Measurements from ENCODE around the gene RHBDD3. TPM values are rescaled to one million over a fixed set of nuclear protein-coding genes. Genes with fewer than 3 reads are reported as not detected.
A peak's percentile ranks its signal among the peaks of the same experiment; 100 is the strongest.

The RHBDD3 gene
- total RNA-seq, 6 experiments from 2014 or later = 9.7 to 35.3 (median 14.7) TPM

DNA sequence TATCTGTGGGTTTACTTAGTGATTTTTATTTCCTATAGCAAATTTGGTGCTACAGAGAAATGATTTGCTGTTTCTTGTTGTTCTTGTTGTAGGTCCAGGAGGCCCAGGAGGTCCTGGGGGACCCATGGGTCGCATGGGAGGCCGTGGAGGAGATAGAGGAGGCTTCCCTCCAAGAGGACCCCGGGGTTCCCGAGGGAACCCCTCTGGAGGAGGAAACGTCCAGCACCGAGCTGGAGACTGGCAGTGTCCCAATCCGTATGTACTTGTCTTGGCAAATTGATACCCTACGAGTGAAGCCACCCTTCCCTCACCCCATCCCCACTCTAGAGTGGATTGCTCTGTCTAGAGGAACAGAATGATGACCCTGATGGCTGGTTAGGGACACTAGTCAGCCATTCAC is 30.9 kb upstream of the RHBDD3 start:
- peaks cover 0 to 20% (median 5%) of the 10 kb centered on the region in 4 donors for H3K4me1 ChIP-seq
- peaks cover 23 to 75% (median 51%) of the 10 kb centered on the region in 4 donors for H3K36me3 ChIP-seq
- TF ChIP-seq, protein P1, sequence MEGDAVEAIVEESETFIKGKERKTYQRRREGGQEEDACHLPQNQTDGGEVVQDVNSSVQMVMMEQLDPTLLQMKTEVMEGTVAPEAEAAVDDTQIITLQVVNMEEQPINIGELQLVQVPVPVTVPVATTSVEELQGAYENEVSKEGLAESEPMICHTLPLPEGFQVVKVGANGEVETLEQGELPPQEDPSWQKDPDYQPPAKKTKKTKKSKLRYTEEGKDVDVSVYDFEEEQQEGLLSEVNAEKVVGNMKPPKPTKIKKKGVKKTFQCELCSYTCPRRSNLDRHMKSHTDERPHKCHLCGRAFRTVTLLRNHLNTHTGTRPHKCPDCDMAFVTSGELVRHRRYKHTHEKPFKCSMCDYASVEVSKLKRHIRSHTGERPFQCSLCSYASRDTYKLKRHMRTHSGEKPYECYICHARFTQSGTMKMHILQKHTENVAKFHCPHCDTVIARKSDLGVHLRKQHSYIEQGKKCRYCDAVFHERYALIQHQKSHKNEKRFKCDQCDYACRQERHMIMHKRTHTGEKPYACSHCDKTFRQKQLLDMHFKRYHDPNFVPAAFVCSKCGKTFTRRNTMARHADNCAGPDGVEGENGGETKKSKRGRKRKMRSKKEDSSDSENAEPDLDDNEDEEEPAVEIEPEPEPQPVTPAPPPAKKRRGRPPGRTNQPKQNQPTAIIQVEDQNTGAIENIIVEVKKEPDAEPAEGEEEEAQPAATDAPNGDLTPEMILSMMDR (IDR thresholded peaks at IDR 0.05) = no peak
- TF ChIP-seq POLR2A (IDR thresholded peaks at IDR 0.05) = no peak
- H3K27ac ChIP-seq = no peak overlapping the region
- intact Hi-C loops (cut with DNase I) = no loop called here
- ATAC-seq (no peak), DNase-seq (peak in 1 of 3 donors; percentile 45)
- H3K4me3 ChIP-seq = no peak overlapping the region
- 67% methylated on average over 5 of the region's 8 CpGs for WGBS (ENCODE audit: insufficient coverage, low coverage, low lambda C conversion rate, missing lambda C conversion rate)
- H3K27me3 ChIP-seq = no peaks in the 10 kb centered on the region
- H3K9me3 ChIP-seq = no peaks in the 10 kb centered on the region

- TF ChIP-seq POLR2A (IDR thresholded peaks at IDR 0.05) = no peak
- TF ChIP-seq, protein P1 (IDR thresholded peaks at IDR 0.05) = no peak
- intact Hi-C loops (cut with DNase I) = no loop called here
- Histone ChIP-seq H3K36me3 (peaks cover 33 to 100% (median 71%) of the 10 kb centered on the region in 4 donors), H3K9me3 (no peaks in the 10 kb centered on the region), H3K4me1 (no peaks in the 10 kb centered on the region), H3K4me3 (no peak overlapping the region), H3K27ac (no peak overlapping the region), H3K27me3 (no peaks in the 10 kb centered on the region)
- no peak for DNase-seq
- no peak for ATAC-seq
Observed at GRCh38 chr22:29292379-29292778, 24.6 kb upstream of the RHBDD3 start.

DNA sequence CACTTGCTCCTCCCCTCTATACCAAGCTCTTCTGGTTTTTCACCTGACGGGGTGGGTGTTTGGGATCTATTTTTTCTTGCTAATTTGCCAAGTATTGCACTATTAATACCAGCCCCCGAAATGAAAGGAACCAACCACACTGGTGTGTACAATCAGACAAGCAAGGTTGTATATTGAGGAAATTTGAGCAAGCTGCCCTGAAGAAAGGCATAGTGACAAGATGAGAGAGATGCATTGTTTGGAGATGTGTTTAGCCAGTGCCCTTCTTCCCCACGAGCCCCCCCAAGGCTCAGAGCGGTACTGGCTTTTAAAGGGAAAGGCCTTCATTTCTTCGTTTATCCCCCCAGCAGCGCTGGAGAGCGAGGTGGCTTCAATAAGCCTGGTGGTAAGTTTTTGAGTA is 23.4 kb upstream of the RHBDD3 start:
- H3K9me3 ChIP-seq = no peaks in the 10 kb centered on the region
- TF ChIP-seq, protein P1 (IDR thresholded peaks at IDR 0.05) = no peak
- no peak for TF ChIP-seq POLR2A (IDR thresholded peaks at IDR 0.05)
- no peak for ATAC-seq
- H3K36me3 ChIP-seq = peaks cover 28 to 100% (median 64%) of the 10 kb centered on the region in 4 donors
- no peak overlapping the region for H3K4me3 ChIP-seq
- WGBS (ENCODE audit: insufficient coverage, low coverage, low lambda C conversion rate, missing lambda C conversion rate) = 73% methylated on average over 6 of the region's 7 CpGs
- intact Hi-C loops (cut with DNase I) = no loop called here
- no peak overlapping the region for H3K27ac ChIP-seq
- H3K27me3 ChIP-seq = no peaks in the 10 kb centered on the region
- no peaks in the 10 kb centered on the region for H3K4me1 ChIP-seq
- DNase-seq = no peak

- Histone ChIP-seq H3K4me3 (no peak overlapping the region), H3K9me3 (no peaks in the 10 kb centered on the region), H3K4me1 (no peaks in the 10 kb centered on the region), H3K36me3 (peaks cover 27 to 100% (median 64%) of the 10 kb centered on the region in 4 donors), H3K27ac (no peak overlapping the region), H3K27me3 (no peaks in the 10 kb centered on the region)
- intact Hi-C loops (cut with DNase I) = no loop called here
- TF ChIP-seq, protein P1 (IDR thresholded peaks at IDR 0.05) = no peak
- DNase-seq (no peak), ATAC-seq (no peak)
- 62% methylated on average over 5 of the region's 5 CpGs for WGBS (ENCODE audit: insufficient coverage, low coverage, low lambda C conversion rate, missing lambda C conversion rate)
Observed at GRCh38 chr22:29290061-29290460, 22.3 kb upstream of the RHBDD3 start.

DNA sequence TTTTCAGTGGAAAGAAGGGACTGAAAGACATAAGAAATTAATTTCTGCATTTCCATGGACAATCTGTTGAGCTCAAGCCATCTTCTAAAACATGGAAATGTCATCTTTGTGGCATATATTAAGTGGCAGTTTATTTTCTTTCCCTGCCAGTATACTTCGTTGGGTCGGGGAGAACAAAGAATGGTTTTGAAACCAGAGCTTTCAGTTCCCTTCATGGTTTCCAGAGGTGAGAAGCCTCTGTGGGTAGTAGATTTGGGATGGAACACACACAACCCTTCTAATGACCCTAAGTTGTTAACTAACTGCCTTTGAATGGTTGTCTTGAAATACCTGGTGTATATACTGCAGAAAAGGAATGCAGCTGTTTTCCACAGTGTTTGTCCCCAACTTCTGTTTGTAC is 21.1 kb upstream of the RHBDD3 start:
- no peak for TF ChIP-seq POLR2A (IDR thresholded peaks at IDR 0.05)
- TF ChIP-seq, protein P1 (IDR thresholded peaks at IDR 0.05) = no peak
- WGBS (ENCODE audit: insufficient coverage, low coverage, low lambda C conversion rate, missing lambda C conversion rate) = 69% methylated on average over 2 of the region's 2 CpGs
- ATAC-seq (no peak), DNase-seq (no peak)
- Histone ChIP-seq H3K27ac (no peak overlapping the region), H3K36me3 (peaks cover 29 to 100% (median 65%) of the 10 kb centered on the region in 4 donors), H3K9me3 (no peaks in the 10 kb centered on the region), H3K4me3 (no peak overlapping the region), H3K4me1 (no peaks in the 10 kb centered on the region), H3K27me3 (no peaks in the 10 kb centered on the region)
- intact Hi-C loops (cut with DNase I) = no loop called here
